Activated T-helper 9 cell treated with anti-CD3 and anti-CD28 coated beads, Interleukin-2, amount 50 U/mL, for 16 hours (primary cell): ENCODE measurements around the gene PRR7.

Source experiments
- DNase-seq: peaks from one replicate; pipeline ENCODE4 v3.0.0-alpha.2; 2020; ENCODE audit warnings: low read depth

Gene PRR7

GRCh38 chr5:177469750-177470525 is 23.3 kb downstream of the PRR7 start:
- DNase-seq = no peak

GRCh38 chr5:177470759-177471536 is 24.3 kb downstream of the PRR7 start:
- no peak for DNase-seq

- DNase-seq = no peak
Measured at GRCh38 chr5:177471610-177472356, 25.2 kb downstream of the PRR7 start.

- DNase-seq = peak; percentile 30
Measured at GRCh38 chr5:177472460-177473442, 26.1 kb downstream of the PRR7 start.

GRCh38 chr5:177473443-177474001 is 26.9 kb downstream of the PRR7 start, which contains the start of gene DBN1:
Gene DBN1 (minus strand): TSS chr5:177473634. CDS start chr5:177473521, 113 bp downstream.
- DNase-seq = no peak

- DNase-seq = no peak
Measured at GRCh38 chr5:177474002-177474476, 27.4 kb downstream of the PRR7 start.

- DNase-seq = no peak
Measured at GRCh38 chr5:177474846-177475562, 28.4 kb downstream of the PRR7 start.

- DNase-seq = no peak
Measured at GRCh38 chr5:177475563-177476427, 29.2 kb downstream of the PRR7 start.

GRCh38 chr5:177476531-177477233 is 30.1 kb downstream of the PRR7 start:
- DNase-seq = no peak

- DNase-seq = no peak
Measured at GRCh38 chr5:177477701-177478477, 31.3 kb downstream of the PRR7 start.

- no peak for DNase-seq
Measured at GRCh38 chr5:177478711-177479646, 32.4 kb downstream of the PRR7 start.

GRCh38 chr5:177479774-177480173 is 33.2 kb downstream of the PRR7 start:
- DNase-seq = no peak

GRCh38 chr5:177482359-177482795 is 35.8 kb downstream of the PRR7 start:
- no peak for DNase-seq

- DNase-seq = no peak
Measured at GRCh38 chr5:177483042-177483441, 36.4 kb downstream of the PRR7 start.

GRCh38 chr5:177483994-177484901 is 37.6 kb downstream of the PRR7 start:
- DNase-seq = no peak
